ENCODE data around the gene RNF10. TPM values are rescaled to one million over a fixed set of nuclear protein-coding genes. Genes with fewer than 3 reads are reported as not detected.

The RNF10 gene
- total RNA-seq, 2 experiments from 2014 or later: 441 to 446 TPM

- Histone ChIP-seq H3K9me3 (ENCODE audit: control insufficient read depth in 1 of 2, insufficient read depth in 1 of 2, low read length in 2 of 2) (no peaks in the 10 kb centered on the region), H3K4me3 (ENCODE audit: low read length) (no peak overlapping the region), H3K27ac (ENCODE audit: low read depth in 1 of 2, low read length in 2 of 2) (no peak overlapping the region), H3K36me3 (ENCODE audit: insufficient read depth, low read length) (peaks cover 31% of the 10 kb centered on the region), H3K4me1 (ENCODE audit: insufficient read depth, low read length) (peaks cover 18% of the 10 kb centered on the region), H3K27me3 (ENCODE audit: control insufficient read depth in 1 of 2, insufficient read depth in 2 of 2, low read length in 2 of 2) (no peaks in the 10 kb centered on the region)
- POLR2A ChIA-PET: interaction anchor here (1.2 kb wide), 1 partner anchor 51 kb away, joined by 3 read pairs; no protein-coding TSS in a partner anchor
- H3K27ac Mint-ChIP-seq: peak overlapping the region; percentile 82
- peaks cover 55% of the 10 kb centered on the region for H3K36me3 Mint-ChIP-seq (ENCODE audit: low read depth)
- intact Hi-C loops (cut with DNase I, micrococcal nuclease): loop anchor here in 1 of 2 experiments (5.0 kb wide), 2 partner anchors 47 to 62 kb away; partner anchors contain the start of gene COX6A1
- no peaks in the 10 kb centered on the region for H3K27me3 Mint-ChIP-seq
- DNase-seq (no peak), ATAC-seq (ENCODE audit: poor library complexity) (no peak)
- no peaks in the 10 kb centered on the region for H3K9me3 Mint-ChIP-seq
- no peak for TF ChIP-seq CTCF (IDR thresholded peaks at IDR 0.05)
- CTCF ChIA-PET: interaction anchor here (0.8 to 1.0 kb wide), 2 partner anchors 29 to 59 kb away, joined by 3 read pairs; partner anchors contain the start of gene SRSF9
- peaks cover 44% of the 10 kb centered on the region for H3K4me1 Mint-ChIP-seq (ENCODE audit: low read depth)
- H3K4me3 Mint-ChIP-seq: no peak overlapping the region
Measured at GRCh38 chr12:120498870-120499515, 35.2 kb upstream of the RNF10 start.

- ChIA-PET POLR2A (interaction anchor here (0.6 to 1.2 kb wide), 4 partner anchors 13 to 561 kb away, joined by 3 to 4 read pairs (median 3); no protein-coding TSS in a partner anchor), CTCF (interaction anchor here (0.9 kb wide), 1 partner anchor 133 kb away, joined by 3 read pairs; no protein-coding TSS in a partner anchor)
- TF ChIP-seq CTCF (IDR thresholded peaks at IDR 0.05): no peak
- DNase-seq: peak in 2 of 14 experiments; percentile 13
- Histone ChIP-seq H3K36me3 (ENCODE audit: insufficient read depth, low read length) (peaks cover 41% of the 10 kb centered on the region), H3K27ac (ENCODE audit: low read depth in 1 of 2, low read length in 2 of 2) (no peak overlapping the region), H3K4me1 (ENCODE audit: insufficient read depth, low read length) (peaks cover 11% of the 10 kb centered on the region), H3K9me3 (ENCODE audit: control insufficient read depth in 1 of 2, insufficient read depth in 1 of 2, low read length in 2 of 2) (no peaks in the 10 kb centered on the region), H3K4me3 (ENCODE audit: low read length) (no peak overlapping the region), H3K27me3 (ENCODE audit: control insufficient read depth in 1 of 2, insufficient read depth in 2 of 2, low read length in 2 of 2) (no peaks in the 10 kb centered on the region)
- ATAC-seq (ENCODE audit: poor library complexity): no peak
- Mint-ChIP-seq H3K9me3 (no peaks in the 10 kb centered on the region), H3K4me3 (no peak overlapping the region), H3K36me3 (ENCODE audit: low read depth) (peaks cover 66% of the 10 kb centered on the region), H3K27ac (peak overlapping the region; percentile 40), H3K27me3 (no peaks in the 10 kb centered on the region), H3K4me1 (ENCODE audit: low read depth) (peaks cover 35% of the 10 kb centered on the region)
- intact Hi-C loops (cut with DNase I, micrococcal nuclease): no loop called here
Measured at GRCh38 chr12:120500581-120500980, 33.6 kb upstream of the RNF10 start.

GRCh38 chr12:120504587-120504986 is 29.6 kb upstream of the RNF10 start:
- H3K27ac Mint-ChIP-seq: no peak overlapping the region
- peaks cover 47% of the 10 kb centered on the region for H3K36me3 ChIP-seq (ENCODE audit: insufficient read depth, low read length)

More at GRCh38 chr12:120504587-120504986, 29.6 kb upstream of the RNF10 start:
- DNase-seq (no peak), ATAC-seq (ENCODE audit: poor library complexity) (no peak)
- no peak for TF ChIP-seq CTCF (IDR thresholded peaks at IDR 0.05)
- ChIA-PET POLR2A (interaction anchor here (0.6 kb wide), 1 partner anchor 37 kb away, joined by 3 read pairs; no protein-coding TSS in a partner anchor), CTCF (interaction anchor here (0.9 to 1.1 kb wide), 2 partner anchors 9 to 203 kb away, joined by 3 to 4 read pairs; partner anchors contain the start of gene SIRT4)
- Histone ChIP-seq H3K9me3 (ENCODE audit: control insufficient read depth in 1 of 2, insufficient read depth in 1 of 2, low read length in 2 of 2) (no peaks in the 10 kb centered on the region), H3K4me1 (ENCODE audit: insufficient read depth, low read length) (no peaks in the 10 kb centered on the region), H3K27me3 (ENCODE audit: control insufficient read depth in 1 of 2, insufficient read depth in 2 of 2, low read length in 2 of 2) (no peaks in the 10 kb centered on the region), H3K27ac (ENCODE audit: low read depth in 1 of 2, low read length in 2 of 2) (no peak overlapping the region), H3K4me3 (ENCODE audit: low read length) (no peak overlapping the region)
- intact Hi-C loops (cut with DNase I, micrococcal nuclease): no loop called here
- Mint-ChIP-seq H3K36me3 (ENCODE audit: low read depth) (peaks cover 46% of the 10 kb centered on the region), H3K4me3 (no peak overlapping the region), H3K9me3 (no peaks in the 10 kb centered on the region), H3K4me1 (ENCODE audit: low read depth) (peaks cover 7% of the 10 kb centered on the region), H3K27me3 (no peaks in the 10 kb centered on the region)

Measured in CD4-positive, alpha-beta T cell (primary cell).